HEK293T (cell line): ENCODE measurements around the gene PCGF1.

Experiments used
- BHLHE40 ChIP-seq: fragments of 450-650 bp; IDR thresholded peaks from 2 replicates; pipeline ENCODE4 v1.6.1; 2016; ENCODE audit warnings: mild to moderate bottlenecking, moderate library complexity, borderline replicate concordance
- ELF4 ChIP-seq: fragments of 450-650 bp; IDR thresholded peaks from 2 replicates; pipeline ENCODE4 v1.6.1; 2017; ENCODE audit warnings: antibody characterized with exemption
- L3MBTL2 ChIP-seq: fragments of 450-650 bp; conservative IDR thresholded peaks from 2 replicates; pipeline ENCODE4 v1.6.1; 2016; ENCODE audit warnings: mild to moderate bottlenecking
- SP1 ChIP-seq: fragments of 450-650 bp; IDR thresholded peaks from 2 replicates; pipeline ENCODE4 v1.6.1; 2017
- SUZ12 ChIP-seq: fragments of 450-650 bp; IDR thresholded peaks from 2 replicates; pipeline ENCODE4 v1.6.1; 2016; ENCODE audit warnings: mild to moderate bottlenecking
- TARDBP ChIP-seq: fragments of 450-650 bp; IDR thresholded peaks from 2 replicates; pipeline ENCODE4 v1.6.1; 2016

DNA sequence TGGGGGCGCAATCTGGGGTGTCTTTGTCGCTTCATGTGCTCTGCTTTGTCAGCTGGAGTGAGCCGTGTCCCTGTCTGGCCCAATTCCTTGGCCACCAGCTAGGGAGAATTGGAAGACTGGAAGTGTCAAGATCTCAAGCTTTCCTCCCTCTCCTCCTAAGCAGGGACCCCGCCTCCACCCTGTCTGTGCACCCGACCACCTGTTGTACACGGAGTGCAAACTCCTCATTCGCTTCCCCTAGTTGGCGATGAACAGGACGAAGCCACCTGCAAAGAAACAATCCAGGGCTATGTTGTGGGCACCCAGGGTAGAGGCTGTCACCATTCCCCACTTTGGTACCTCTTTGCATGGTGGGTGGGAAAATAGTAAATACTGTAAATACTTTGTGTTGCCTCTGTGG is 20.2 kb upstream of the PCGF1 start:
- TF ChIP-seq ELF4 (no peak), TARDBP (no peak), SUZ12 (no peak), L3MBTL2 (no peak), BHLHE40 (no peak), SP1 (no peak)
